Type B pancreatic cell (in vitro differentiated cells): ENCODE measurements around the gene HIPK4. TPM values are rescaled to one million over a fixed set of nuclear protein-coding genes. Genes with fewer than 3 reads are reported as not detected.

ENCODE experiments used
- DNase-seq: peaks from one replicate; pipeline ENCODE4 v3.0.0; 2021; ENCODE audit warnings: mixed read lengths; ENCODE audit not compliant: unreplicated experiment; ENCODE audit errors: extremely low spot score
- H3K27ac Mint-ChIP-seq: 2 replicates; pipeline ENCODE4 v1.8.0; 2021; ENCODE audit warnings: mild to moderate bottlenecking, mixed read lengths
- H3K27me3 Mint-ChIP-seq: 2 replicates; pipeline ENCODE4 v1.8.0; 2021; ENCODE audit warnings: mixed read lengths
- H3K36me3 Mint-ChIP-seq: 2 replicates; pipeline ENCODE4 v1.8.0; 2021; ENCODE audit warnings: mixed read lengths
- H3K4me1 Mint-ChIP-seq: one replicate; pipeline ENCODE4 v1.8.0; 2021; ENCODE audit warnings: mixed read lengths; ENCODE audit not compliant: unreplicated experiment
- H3K4me3 Mint-ChIP-seq: 2 replicates; pipeline ENCODE4 v1.8.0; 2021; ENCODE audit warnings: mild to moderate bottlenecking, mixed read lengths
- H3K9me3 Mint-ChIP-seq: 2 replicates; pipeline ENCODE4 v1.8.0; 2021; ENCODE audit warnings: mixed read lengths
- total RNA-seq: library from RNA; stranded (reverse); gene quantifications from 2 replicates; pipeline ENCODE4 v1.2.1, GENCODE V29; 2021; ENCODE audit warnings: low replicate concordance
- TF ChIP-seq, protein P1 (sequence below): fragments of 200-600 bp; sonication (generic); conservative IDR thresholded peaks from 2 replicates; pipeline ENCODE4 v1.5.0; 2021; ENCODE audit warnings: antibody characterized with exemption, mild to moderate bottlenecking

The HIPK4 gene
- total RNA-seq, 1 donor from 2014 or later, result not detected

- Mint-ChIP-seq H3K36me3 (peaks cover 8% of the 10 kb centered on the region), H3K9me3 (no peaks in the 10 kb centered on the region), H3K27me3 (no peaks in the 10 kb centered on the region), H3K4me3 (no peak overlapping the region), H3K27ac (no peak overlapping the region), H3K4me1 (peaks cover 18% of the 10 kb centered on the region)
- TF ChIP-seq, protein P1, sequence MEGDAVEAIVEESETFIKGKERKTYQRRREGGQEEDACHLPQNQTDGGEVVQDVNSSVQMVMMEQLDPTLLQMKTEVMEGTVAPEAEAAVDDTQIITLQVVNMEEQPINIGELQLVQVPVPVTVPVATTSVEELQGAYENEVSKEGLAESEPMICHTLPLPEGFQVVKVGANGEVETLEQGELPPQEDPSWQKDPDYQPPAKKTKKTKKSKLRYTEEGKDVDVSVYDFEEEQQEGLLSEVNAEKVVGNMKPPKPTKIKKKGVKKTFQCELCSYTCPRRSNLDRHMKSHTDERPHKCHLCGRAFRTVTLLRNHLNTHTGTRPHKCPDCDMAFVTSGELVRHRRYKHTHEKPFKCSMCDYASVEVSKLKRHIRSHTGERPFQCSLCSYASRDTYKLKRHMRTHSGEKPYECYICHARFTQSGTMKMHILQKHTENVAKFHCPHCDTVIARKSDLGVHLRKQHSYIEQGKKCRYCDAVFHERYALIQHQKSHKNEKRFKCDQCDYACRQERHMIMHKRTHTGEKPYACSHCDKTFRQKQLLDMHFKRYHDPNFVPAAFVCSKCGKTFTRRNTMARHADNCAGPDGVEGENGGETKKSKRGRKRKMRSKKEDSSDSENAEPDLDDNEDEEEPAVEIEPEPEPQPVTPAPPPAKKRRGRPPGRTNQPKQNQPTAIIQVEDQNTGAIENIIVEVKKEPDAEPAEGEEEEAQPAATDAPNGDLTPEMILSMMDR, result no peak
- DNase-seq, result no peak
Observed at GRCh38 chr19:40367577-40368434, 22.2 kb downstream of the HIPK4 start.

- H3K27ac Mint-ChIP-seq, result peak overlapping the region; percentile 82
- H3K27me3 Mint-ChIP-seq, result no peaks in the 10 kb centered on the region
- TF ChIP-seq, protein P1, result no peak
- no peak for DNase-seq
- H3K36me3 Mint-ChIP-seq, result peaks cover 8% of the 10 kb centered on the region
- H3K4me1 Mint-ChIP-seq, result peaks cover 18% of the 10 kb centered on the region
- H3K4me3 Mint-ChIP-seq, result peak overlapping the region; percentile 87
- H3K9me3 Mint-ChIP-seq, result no peaks in the 10 kb centered on the region
Observed at GRCh38 chr19:40366697-40367561, 23.1 kb downstream of the HIPK4 start.

DNA sequence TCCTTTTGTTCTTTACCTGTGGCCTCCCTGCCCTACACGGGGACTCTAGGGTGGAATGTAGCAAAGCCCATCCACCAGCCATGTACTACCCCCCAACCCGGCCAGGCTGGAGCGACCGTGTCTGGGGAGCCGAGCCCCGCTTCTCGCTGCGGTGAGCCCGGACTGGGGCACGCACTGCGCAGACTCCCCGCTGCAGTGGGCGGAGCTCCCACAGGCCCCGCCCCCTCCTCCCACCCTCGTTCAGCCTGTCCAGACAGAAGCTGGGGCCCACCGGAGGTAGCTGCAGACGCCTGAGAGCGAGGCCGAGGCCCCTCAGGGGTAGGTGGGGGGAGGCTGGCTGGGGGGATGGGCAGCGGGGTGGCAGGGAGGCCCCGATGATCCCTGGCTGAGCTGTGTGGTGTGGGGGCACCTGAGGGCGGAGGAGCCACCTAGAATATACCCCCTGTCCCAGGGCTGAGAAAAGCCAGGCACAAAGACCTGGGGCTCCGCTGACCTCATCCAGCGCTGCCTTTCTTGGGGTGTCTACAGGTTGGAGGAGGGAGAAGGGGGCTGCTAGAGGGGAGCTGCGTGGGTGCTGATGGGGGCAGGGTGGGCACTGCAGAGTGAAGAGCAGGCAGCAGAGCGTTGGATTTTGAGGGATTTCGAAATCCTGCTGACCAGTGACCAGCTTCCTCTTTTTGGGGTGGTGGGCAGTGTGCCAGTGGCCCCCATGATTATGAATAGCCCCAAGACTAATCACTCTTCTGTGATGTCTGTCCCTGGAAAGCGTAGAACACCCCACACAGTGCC lies 24.2 kb downstream of the HIPK4 start:
- Mint-ChIP-seq H3K27ac (no peak overlapping the region), H3K4me1 (peaks cover 22% of the 10 kb centered on the region), H3K9me3 (no peaks in the 10 kb centered on the region), H3K36me3 (peaks cover 6% of the 10 kb centered on the region), H3K27me3 (no peaks in the 10 kb centered on the region), H3K4me3 (peak overlapping the region; percentile 87)
- DNase-seq, result peak; percentile 87
- TF ChIP-seq, protein P1, result no peak

- no peak overlapping the region for H3K27ac Mint-ChIP-seq
- no peaks in the 10 kb centered on the region for H3K9me3 Mint-ChIP-seq
- H3K4me1 Mint-ChIP-seq, result peaks cover 25% of the 10 kb centered on the region
Observed at GRCh38 chr19:40365010-40365409, 25.0 kb downstream of the HIPK4 start.

More at GRCh38 chr19:40365010-40365409, 25.0 kb downstream of the HIPK4 start:
- no peak for DNase-seq
- Mint-ChIP-seq H3K36me3 (peaks cover 4% of the 10 kb centered on the region), H3K27me3 (no peaks in the 10 kb centered on the region), H3K4me3 (peak overlapping the region; percentile 87)
- TF ChIP-seq, protein P1, result no peak
